HL-60/S4 treated with phorbol 12-myristate 13-acetate at 8.2 ng/mL for 4 days and 3 days (cell line): ENCODE results near the gene ARL17B.
"Not testable (repeated sequence)": the region's sequence is repeated elsewhere in the genome, so short reads cannot be mapped to it uniquely, and the experiment has no call there.

Experiments
- in situ Hi-C: fragments of 300-500 bp; cut with MboI; formaldehyde crosslinking; loops from 2 replicates; pipeline ENCODE4 v1.15.0; 2022; ENCODE audit warnings: low sequenced_read_pairs

The ARL17B gene

DNA sequence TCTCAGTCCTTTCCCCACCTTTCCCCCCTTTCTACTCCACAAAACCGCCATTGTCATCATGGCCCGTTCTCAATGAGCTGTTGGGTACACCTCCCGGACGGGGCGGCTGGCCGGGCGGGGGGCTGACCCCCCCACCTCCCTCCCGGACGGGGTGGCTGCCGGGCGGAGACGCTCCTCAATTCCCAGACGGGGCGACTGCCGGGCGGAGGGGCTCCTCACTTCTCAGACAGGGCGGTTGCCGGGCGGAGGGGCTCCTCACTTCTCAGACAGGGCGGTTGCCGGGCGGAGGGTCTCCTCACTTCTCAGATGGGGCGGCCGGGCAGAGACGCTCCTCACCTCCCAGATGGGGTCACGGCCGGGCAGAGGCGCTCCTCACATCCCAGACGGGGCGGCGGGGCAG, 108.8 kb downstream of the ARL17B start:
- in situ Hi-C loops: not testable (repeated sequence)

DNA sequence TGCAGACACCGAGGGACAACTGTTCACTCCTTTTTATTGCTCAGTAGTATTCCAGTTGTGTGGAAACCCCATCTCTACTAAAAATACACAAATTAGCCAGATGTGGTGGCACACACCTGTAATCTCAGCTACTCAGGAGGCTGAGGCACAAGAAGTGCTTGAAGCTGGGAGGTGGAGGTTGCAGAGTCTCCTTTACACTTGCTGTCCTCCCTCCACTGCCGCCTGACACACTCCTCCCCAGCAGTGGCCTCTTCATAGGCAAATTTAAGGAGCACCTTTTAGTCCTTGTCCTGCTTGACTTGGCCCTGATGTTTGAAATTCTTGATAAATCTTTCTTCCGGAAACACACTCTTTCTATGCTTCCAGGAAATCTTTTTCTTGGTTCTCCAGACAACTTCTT, 112.4 kb downstream of the ARL17B start:
- in situ Hi-C loops: not testable (repeated sequence)

GRCh38 chr17:46244949-46245768, 116.4 kb downstream of the ARL17B start:
- in situ Hi-C loops: not testable (repeated sequence)

DNA sequence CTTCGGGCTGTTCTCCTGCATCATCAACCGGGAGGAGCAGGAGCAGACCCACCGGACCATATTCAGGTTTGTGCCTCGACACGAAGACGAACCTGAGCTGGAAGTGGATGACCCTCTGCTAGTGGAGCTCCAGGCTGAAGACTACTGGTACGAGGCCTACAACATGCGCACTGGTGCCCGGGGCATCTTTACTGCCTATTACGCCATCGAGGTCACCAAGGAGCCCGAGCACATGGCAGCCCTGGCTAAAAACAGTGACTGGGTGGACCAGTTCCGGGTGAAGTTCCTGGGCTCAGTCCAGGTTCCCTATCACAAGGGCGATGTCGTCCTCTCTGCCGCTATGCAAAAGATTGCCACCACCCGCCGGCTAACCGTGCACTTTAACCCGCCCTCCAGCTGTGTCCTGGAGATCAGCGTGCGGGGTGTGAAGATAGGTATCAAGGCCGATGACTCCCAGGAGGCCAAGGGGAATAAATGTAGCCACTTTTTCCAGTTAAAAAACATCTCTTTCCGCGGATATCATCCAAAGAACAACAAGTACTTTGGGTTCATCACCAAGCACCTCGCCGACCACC, 117.1 kb downstream of the ARL17B start:
- in situ Hi-C loops: not testable (repeated sequence)

GRCh38 chr17:46243928-46244327, 117.6 kb downstream of the ARL17B start:
- in situ Hi-C loops: not testable (repeated sequence)

DNA sequence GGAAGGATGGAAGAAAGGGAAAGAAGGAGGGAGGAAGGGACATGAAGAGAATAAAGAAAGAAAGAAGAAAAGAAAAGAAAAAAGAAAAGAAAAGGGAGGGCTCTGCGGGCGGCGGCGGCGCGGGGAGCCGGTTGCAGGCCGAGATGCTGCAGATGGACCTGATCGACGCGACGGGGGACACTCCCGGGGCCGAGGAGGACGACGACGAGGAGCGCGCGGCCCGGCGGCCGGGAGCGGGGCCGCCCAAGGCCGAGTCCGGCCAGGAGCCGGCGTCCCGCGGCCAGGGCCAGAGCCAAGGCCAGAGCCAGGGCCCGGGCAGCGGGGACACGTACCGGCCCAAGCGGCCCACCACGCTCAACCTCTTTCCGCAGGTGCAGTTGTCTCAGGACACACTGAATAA, 118.1 kb downstream of the ARL17B start:
- in situ Hi-C loops: not testable (repeated sequence)

DNA sequence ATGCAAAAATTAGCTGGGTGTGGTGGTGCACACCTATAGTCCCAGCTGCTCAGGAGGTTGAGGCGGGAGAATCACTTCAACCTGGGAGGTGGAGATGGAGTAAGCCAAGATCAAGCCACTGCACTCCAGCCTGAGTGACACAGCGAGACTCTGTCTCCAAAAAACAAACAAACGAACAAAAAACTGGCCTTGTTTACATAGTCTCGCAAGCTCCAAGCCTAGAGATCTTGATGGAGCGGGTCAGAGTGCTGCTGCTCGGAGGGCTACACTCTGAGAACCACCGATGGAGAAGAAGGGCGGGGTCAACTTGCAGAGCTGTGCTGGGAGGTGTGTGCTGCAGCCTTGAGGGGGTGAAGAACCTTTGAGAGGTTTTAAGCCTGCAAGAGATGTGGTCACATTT, 130.2 kb downstream of the ARL17B start:
- in situ Hi-C loops: not testable (repeated sequence)

DNA sequence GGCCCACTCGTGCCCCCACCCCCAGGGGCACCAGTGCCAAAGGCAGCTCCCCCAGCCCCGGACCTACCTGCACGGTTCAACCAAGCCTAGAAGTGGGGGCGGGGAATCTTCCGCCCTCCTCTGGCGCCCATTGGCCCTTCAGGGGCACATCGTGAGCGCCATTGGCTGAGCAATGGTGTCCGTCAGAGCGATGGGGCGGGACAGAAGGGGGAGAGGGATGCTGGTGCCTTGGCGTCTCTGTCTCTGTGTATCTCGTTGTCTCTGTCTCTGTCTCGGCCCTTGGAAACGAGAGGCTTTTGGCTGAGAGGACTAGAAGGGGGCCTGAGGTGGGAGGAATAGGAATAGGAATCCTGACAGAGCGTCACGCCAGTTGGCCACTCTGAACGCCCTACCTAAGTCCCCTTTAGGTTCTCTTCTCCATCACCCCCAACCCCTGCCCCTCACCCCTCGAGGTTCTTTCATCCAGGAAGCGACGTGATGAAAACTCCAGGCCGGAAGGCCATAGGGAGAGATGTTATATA, 136.2 kb downstream of the ARL17B start:
- in situ Hi-C loops: not testable (repeated sequence)

- in situ Hi-C loops: not testable (repeated sequence)
These were observed 136.7 kb downstream of the ARL17B start for GRCh38 chr17:46224864-46225263.
